HG02970 (cell line): ENCODE data around the gene GRK5.
"Not testable (repeated sequence)": the region's sequence is repeated elsewhere in the genome, so short reads cannot be mapped to it uniquely, and the experiment has no call there.

Experiments used
- ATAC-seq: cut with Tn5 transposase; IDR thresholded peaks from one replicate; pipeline ENCODE4 v1.9.1; 2021; ENCODE audit warnings: mild to moderate bottlenecking, moderate library complexity, moderate number of reproducible peaks; ENCODE audit not compliant: unreplicated experiment, low FRiP score

The GRK5 gene

DNA sequence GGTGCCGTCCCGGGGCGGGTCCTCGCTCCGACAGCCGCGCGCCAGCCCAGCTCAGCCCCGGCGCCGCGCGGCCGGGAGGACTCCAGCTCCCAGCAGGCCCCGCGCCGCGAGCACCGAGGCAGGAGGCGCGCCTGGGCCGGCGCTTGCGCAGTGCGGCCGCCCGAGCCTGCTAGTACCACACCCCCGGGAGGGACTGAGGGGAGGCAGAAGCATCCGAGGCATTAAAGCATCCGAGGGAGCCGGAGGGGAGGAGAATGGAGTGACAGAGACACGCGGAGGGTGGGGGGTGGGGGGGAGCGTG, at the start of gene GRK5:
GRK5 (plus strand) TSS at position 206 of the 301 bp plus-strand sequence. CDS start 347 bp downstream, outside the sequence.
- peak; percentile 72 for ATAC-seq

DNA sequence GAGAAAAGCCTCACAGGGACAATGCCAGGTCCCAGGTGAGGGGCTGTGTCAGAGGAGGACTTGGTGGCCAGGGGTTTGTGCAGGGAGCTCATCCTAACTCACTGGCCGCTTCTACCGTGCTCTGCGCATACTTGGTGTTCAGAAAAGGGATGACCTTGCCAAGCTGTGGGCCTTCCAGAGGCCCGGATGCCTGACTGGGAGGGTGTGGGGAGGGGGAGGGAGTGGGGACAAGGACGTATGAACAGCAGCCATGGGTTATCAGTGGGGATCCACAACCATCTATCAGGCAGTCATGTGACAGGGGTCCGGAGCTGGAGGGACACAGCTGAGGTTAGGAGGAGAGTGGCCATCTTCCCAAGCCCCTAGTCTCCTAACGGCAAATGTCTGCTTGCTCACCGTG, 48.0 kb upstream of the GRK5 start:
- no peak for ATAC-seq

DNA sequence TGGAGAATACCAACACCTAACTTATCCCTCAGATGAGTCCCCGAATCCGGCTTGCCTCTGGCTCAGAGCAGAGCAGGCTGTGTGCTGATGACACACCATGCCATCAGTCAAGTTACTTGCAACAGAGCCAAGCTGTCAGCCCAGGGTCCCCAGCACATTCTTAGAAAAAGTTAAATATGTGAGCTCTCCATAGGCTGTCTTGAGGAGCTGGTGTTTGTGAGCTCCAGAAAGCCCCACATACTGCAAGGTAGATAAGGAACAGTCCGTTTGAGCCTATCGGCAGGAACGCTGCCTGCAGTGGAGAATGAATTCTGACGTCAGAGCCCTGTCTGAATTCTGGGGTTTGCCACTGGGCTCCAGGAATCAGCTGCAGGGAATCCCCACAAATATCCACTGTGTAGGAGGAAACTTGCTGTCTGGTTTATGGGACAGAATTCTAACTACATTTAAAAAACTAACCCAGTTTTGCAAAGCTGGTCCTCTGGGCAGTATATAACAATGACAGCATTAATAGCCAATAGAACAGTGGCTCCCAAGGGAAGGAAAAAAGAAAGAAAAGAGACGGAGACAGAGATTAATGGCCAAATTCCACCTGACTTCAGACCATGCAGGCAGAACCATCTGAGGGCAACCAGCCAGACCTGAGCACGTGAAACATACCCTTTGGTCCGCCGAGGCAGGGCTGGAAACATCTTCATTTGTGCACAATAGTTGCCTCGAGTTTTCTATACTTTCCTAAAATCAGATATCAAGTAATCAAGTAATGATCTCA, 45.5 kb upstream of the GRK5 start:
- no peak for ATAC-seq

DNA sequence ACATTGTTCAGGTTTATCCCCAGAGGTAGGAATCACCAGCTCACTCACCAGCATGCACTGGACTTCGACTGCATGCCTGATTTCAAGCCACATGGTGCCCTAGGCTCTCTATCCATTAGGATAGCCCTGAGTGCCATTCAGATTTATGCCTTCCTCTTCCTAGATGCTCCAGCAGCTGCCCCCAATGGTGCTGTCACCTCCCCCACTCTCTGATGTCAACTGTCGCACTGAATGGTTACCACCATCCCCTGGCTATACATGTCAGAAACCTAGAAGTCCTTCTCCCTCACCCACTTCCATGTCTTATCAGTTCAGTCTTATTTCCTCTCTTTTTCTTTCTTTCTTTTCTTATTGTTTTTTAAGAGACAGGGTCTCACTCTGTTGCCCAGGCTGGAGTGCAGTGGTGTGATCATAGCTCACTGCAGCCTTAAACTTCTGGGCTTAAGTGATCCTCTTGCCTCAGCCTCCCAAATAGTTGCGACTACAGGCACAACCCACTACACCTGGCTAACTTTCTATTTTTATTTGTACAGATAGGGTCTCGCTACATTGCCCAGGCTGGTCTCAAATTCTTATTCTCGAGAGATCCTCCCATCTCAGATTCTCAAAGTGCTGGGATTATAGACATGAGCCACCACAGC, 44.8 kb upstream of the GRK5 start:
- ATAC-seq = no peak

DNA sequence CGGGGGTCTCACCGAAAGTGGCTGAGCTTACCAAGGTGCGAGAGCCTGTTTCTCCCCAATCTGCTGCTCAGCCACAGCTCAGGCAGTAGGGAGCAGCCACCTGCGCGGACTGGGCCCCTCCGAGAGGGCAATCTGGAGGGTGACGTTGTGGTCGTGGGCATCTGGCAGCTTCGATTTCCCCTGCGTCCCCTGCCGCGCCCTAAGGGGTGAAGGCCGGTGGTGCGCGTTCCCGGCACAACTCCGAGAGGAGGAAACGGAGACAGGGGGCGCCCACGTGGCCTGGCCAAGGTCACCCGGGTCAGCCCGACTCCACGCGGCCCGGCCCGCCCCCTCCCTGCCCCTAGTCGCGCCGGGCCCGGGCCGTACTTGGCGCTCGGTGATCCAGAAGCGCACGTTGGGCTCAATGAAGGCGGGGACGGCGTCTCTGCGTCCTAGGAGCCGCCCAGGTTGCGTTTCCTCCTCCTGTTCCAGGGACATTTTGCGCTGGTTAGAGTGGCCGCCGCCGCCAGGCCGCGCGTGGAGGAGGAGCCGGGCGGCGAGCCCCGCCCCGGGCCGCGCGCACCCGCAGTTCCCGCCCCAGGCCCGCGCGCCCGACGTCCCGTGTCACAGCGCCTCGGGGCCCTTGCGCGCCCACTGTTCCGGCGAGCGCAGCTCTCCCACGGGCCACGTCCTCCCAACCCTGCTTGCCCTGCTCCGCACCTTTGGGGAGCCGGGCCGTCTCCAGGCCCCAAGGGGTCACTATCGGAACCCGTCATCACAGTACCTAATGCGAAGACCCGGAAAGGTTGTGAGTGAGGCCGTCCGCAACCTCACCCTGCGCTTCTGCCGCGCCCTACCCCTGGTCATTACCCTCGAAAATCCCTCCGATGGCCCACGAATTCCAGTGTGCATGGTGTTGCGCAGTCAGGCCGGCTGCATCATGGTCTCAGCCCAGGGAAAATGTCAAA, 41.9 kb upstream of the GRK5 start, which contains the start of gene SFXN4:
SFXN4 (minus strand) TSS at position 544 of the 947 bp plus-strand sequence; CDS start at position 477, 67 bp downstream.
- ATAC-seq = peak; percentile 83

DNA sequence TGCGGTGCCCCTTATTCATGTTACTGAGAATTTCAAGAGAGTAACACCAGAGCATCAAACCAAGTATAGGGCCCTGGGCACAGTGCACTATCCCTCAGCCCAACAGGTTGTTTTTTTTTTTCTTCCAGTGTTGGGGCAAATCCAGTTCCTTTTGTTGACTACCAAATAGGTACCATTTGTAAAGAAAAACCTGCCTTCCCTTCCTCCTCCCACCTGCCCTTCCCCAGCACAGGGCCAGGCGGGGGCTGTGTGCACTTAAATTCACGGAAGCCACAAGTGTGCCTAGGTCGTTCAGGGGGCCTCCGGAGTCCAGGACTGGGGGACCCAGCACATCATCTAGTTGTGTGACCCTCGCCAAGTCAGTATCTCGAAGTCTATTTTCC, 41.3 kb upstream of the GRK5 start:
- ATAC-seq = no peak

DNA sequence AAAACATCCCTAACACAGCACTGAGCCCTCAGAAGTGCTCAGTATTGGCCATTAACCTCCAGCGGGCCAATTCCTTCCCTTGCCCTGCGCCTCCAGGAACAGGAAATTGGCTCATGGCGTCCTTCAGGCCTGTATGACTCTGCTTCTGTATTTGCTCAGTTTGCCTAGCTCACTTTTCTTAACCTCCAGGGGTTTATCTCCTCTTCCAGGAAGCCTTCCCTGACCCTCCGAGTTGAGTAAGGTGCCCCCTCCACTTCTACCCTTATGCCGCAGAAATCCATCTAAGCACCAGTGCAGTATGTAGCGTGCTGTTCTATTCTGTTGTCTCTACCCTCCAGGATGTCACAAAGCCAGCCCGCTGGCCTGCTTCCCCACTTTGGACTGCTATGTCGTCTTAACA, 40.8 kb upstream of the GRK5 start:
- no peak for ATAC-seq

DNA sequence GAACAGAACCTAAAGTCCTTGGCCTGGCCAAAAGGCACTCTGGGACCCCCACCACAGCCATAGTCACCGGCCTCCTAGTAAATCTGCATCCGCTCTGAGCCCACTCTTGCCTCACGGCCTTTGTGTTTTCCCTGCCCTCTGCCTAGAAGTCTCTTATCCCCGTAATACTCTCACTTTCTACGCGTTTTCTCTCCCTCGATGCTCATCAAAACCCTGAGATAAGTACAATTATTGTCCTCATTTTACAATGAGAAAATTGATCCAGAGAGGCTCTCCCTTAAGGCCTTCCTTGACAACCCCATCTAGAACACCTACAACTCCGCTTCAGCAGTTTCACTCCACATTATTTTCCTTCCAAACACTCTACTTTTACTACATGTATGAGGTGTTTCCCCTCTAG, 40.3 kb upstream of the GRK5 start:
- ATAC-seq = no peak

DNA sequence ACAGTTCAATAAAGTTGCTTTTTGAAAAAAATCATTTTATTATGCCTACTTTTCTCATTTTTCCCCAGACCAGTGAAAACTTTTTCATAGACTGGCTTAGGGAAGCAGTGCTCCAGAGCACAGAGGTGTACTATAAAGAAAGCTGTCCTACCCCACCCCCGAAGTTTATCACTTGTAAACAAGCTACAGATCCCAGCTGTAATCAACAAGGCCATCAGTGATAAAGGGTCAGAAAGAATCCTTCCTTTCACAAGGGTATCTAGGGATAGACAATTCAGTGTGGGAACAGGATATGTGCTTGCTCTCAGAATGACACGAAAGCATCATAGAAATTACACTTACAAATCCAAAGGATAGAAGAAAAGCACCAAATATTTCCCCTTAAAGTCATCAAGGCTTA, 33.3 kb upstream of the GRK5 start:
- no peak for ATAC-seq

DNA sequence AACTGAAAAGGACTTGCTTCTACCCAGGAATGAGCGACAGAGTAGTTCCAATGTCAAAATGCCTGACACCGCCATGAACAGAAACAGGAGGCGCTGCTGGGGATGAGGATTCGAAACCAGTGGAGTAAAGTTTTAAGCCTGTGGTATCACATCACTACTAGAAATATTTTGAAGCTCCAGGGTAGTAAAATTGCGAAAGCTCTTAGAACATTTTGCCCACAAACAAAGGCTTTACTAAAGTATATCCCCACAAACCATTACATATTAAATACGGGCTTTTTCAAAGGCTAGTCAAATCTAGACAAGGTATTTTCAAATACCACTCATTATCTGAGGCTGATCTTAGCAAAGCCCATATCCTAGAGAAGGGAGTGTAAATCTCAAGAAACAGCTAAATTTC, 31.2 kb upstream of the GRK5 start:
- ATAC-seq = no peak

DNA sequence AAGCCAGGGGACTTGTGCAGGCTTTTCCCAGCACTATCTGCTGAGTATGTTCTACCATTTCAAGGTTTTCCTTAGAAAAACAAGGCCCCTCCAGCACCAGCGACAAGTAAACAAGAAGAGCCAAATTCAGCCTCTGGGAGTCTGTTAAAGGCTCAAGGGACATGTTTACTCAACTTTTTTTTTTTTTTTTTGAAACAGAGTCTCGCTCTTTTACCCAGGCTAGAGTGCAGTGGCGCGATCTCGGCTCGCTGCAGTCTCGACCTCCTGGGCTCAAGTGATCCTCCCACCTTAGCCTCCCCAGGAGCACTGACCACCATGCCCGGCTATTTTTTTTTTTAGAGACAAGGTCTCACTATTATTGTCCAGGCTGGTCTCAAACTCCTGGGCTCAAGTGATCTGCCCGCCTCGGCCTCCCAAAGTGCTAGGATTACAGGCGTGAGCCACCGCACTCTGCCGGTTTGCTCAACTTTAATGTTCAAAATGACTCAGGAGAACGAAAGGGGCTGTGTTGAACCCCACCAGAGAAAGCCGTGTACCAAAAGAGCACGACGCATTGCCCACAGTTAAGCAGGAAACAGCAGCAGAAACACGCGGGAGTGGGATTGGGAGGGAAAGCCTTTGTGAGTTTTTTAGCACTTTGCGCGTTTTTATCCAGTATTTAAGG, 29.5 kb upstream of the GRK5 start:
- ATAC-seq = peak; percentile 3

DNA sequence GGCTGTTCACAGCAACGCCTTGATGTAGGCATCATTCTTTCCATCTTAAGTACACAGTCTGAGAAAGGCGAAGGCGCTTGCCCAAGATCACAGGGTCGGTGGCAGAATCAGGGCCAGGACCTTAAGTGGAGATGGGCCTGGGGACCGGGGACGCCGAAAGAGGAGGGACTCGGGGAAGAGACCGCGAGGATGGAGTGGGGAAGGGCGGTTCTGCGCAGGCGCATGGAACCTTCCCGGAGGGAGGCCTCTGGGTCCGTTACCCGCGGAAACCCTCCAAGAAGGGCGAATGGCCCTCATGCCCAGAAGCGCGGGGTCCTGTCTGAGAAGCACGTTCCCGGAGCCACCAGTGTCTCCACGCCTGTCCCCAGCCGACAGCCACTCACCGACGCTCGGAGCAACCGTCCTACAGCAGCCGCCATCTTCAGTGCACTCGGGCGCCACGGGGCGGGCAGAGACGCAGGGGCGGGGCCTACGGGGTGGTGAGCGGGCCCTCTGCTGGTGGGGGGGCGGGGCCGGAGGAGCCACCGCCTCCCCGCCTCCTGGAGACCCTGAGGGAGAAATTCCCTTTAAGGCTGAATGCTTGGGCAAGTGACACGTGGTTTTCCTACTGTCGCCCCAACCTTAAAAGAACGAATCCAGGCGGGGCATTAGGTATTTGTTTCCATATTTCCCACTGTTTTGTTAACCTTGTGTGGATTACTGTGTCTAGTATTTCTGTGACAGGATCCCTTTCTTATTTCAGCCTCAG, 28.8 kb upstream of the GRK5 start, which contains the start of gene PRDX3:
PRDX3 (minus strand) TSS at position 441 of the 748 bp plus-strand sequence; CDS start at position 419, 22 bp downstream.
- ATAC-seq = peak; percentile 88

DNA sequence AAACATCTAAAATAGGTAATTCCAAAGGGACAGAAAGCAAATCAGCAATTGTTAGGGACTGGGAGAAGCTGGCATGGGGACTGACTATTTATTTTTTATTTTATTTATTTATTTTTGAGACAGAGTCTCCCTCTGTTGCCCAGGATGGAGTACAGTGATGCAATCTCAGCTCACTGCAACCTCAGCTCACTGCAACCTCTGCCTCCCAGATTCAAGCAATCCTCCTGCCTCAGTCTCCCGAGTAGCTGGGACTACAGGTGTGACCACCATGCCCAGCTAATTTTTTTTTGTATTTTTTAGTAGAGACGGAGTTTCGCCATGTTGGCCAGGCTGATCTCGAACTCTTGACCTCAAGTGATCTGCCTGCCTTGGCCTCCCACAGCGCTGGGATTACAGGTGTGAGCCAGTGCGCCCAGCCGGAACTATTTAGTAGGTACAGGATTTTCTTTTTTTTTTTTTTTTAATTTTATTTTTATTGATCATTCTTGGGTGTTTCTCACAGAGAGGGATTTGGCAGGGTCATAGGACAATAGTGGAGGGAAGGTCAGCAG, 26.4 kb upstream of the GRK5 start:
- ATAC-seq = not testable (repeated sequence)

DNA sequence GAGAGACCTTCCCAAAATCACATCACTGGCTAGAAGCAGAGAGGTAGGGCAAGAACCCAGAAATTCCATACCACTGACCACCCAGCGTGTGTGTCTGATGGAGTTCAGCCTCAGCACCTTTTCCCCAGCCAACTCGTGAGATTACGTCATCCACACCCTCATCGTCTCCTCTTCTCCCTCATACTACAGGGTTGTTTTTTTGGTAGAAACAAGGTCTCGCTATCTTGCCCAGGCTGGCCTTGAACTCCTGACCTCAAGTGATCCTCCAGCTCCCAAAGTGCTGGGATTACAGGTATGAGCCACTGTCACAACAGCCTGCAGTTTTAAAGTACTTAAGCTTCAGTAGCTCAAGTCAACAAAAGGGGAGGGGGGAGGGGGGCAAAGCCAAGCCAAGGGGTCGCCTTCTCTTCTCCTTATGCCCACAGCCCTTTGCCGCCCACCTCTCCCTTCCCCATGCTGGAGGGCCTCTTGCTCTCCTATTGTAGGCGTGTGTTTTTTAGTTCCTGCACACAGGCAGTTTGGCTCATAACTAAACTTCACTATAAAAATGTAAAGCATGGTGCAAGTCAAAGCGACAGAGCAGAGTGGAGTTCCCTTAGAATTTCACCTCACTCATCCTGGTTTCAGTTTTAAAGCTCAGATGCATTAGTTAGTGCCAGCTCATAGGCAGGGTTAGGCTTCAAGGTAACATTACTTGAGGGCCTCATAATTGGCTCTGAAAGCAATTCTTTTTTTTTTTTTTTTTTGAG, 23.5 kb upstream of the GRK5 start:
- no peak for ATAC-seq

DNA sequence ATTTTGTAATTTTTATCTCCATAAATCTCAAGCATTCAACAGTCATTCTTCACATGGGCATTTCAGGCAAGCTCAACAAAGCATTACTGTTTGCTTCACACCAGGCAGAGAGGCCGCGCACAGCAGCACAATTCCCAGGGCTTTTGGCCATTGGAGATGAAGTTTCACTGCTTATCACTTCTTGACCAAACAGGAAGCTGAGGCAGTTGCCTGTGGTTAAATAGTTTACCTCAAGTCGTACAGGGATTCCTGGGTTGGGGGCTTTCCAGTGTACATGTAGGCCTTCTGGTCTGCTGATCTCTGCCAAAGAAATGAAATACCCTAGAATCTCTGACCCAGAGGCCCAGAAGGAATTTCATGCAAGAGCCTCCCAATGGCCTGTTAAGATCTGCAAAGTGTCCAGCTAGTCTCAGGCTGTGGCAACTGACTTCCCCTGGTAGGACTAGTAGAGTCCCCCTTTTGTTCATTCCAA, 17.5 kb upstream of the GRK5 start:
- ATAC-seq = no peak

DNA sequence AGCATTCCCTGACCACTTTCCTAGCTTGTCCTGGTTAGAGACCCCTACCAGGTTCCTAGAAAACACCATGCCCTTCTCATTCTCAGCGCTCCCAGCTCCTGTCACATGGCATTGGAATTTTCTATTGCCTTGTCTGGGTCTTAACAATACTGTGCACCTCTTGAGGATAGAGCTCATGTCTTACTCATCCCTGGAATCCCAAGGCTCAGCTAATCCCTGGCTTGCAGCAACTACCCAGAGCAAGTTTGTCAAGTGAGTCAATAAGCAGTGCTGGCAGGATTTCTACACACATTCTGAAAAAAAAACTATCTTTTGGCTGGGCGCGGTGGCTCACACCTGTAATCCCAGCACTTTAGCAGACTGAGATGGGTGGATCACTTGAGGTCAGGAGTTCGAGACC, 17.0 kb upstream of the GRK5 start:
- ATAC-seq = no peak

DNA sequence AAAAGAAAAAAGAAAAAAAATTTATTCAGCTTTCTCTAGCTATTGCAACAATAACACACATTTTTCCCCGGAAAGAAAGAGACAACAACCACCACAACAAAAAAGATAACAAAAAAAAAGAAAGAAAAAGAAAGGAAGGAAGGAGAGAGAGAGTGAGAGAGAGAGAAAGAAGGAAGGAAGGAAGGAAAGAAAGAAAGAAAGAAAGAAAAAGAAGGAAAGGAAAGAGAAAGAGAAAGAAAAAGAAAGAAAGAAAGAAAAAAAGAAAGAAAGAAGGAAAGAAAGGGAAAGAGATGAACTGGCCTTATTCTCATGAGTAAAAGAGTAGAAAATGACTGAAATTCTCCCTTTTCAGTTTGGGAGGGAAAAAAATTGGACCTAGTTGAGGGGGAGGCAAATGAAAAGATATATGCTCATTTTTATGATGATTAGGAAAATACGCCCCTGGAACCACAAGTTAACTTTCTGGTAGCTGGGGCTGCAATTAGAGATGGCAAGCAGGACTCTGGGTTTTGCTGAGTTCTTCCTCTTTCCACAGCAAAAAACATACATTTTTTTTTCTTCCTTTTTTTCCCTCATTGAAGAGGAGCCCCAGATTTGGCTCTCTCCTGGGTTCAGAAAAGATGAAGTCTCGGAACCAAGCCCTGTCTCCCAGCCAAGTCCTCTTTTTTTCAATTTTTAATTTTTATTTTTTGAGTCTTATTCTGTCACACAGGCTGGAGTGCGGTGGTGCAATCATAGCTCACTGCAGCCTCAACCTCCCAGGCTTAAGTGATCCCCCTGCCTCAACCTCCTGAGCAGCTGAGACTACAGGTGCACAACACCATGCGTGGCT, 16.2 kb upstream of the GRK5 start:
- no peak for ATAC-seq

DNA sequence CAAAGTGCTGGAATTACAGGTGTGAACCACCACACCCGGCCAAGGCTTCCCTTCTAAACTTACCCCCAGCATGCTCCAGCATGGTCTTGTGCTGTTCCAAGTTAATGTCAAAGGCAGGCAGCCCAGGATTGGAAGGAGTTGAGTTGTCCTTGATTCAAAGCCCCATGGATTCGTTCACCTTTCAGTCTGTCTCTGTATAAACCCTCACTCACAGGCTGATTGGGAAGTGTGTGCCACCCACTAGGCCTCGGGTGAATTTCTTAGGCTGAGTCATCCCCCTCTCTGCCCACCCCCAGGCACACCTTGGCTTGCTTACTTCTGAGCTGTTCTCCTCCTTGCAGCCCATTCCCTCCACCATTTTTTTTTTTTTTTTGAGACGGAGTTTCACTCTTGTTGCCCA, 15.5 kb upstream of the GRK5 start:
- no peak for ATAC-seq
